K562 (cell line): ENCODE results near the gene C1QTNF5. TPM values are rescaled to one million over a fixed set of nuclear protein-coding genes. Genes with fewer than 3 reads are reported as not detected.
A peak's percentile ranks its signal among the peaks of the same experiment; 100 is the strongest.

Experiments
- ATAC-seq: fragments of 200-7000 bp; cut with Tn5 transposase; 3 replicates; pipeline ENCODE4 v1.9.1; 2020; ENCODE audit warnings: moderate library complexity
- BruUV-seq: library from RNA; stranded (reverse); fragments of 400-500 nt; replicated peaks from 2 replicates; lab custom pipeline; 2021; lab: Mats Ljungman, UMichigan
- CTCF ChIA-PET: fragments of 300-600 bp; formaldehyde crosslinking; extraction: SDS; loops from one replicate; lab custom pipeline; 2021; ENCODE audit warnings: low intra/inter-chr PET ratio; lab: Yijun Ruan, JAX
- POLR2A ChIA-PET: fragments of 300-600, 350-650 bp; sonication (Branson Sonifier 250); formaldehyde crosslinking; extraction: SDS; loops from one replicate; lab custom pipeline; 2021; ENCODE audit warnings: antibody characterized with exemption, inconsistent platforms; lab: Yijun Ruan, JAX
- DNase-seq, 4 experiments: peaks; one replicate each; pipeline versions ENCODE4 v3.0.0 to v3.0.0-alpha.2; 2011 to 2018; ENCODE audit warnings: low spot score in 3 of 4, mixed read lengths in 3 of 4; ENCODE audit errors: extremely low read depth in 1 of 4
- FAIRE-seq: peaks from 2 replicates; lab custom pipeline; 2011; peaks lifted over from hg19 to GRCh38; lab: Jason Lieb, UNC
- H2AFZ ChIP-seq: 2 replicates; pipeline ENCODE4 v1.6.0; 2011; ENCODE audit warnings: low read depth, low read length, control low read depth, inconsistent platforms
- H3K27ac ChIP-seq: fragments of 200-600 bp; 3 replicates; pipeline ENCODE4 v1.8.0; 2011; ENCODE audit warnings: low read depth, mild to moderate bottlenecking, control low read depth, inconsistent platforms, low read length, moderate library complexity, mixed read lengths; ENCODE audit errors: extremely low read depth
- H3K27me3 ChIP-seq, 2 experiments: fragments of 300-600 bp in 1 of 2; 2 replicates in 1 of 2; 3 replicates in 1 of 2; pipeline versions ENCODE4 v1.6.0 to v1.8.0; 2011; ENCODE audit warnings: inconsistent platforms in 2 of 2, low read length in 2 of 2, mild to moderate bottlenecking in 1 of 2, mixed read lengths in 1 of 2, moderate library complexity in 1 of 2; ENCODE audit not compliant: control insufficient read depth in 2 of 2, insufficient read depth in 2 of 2
- H3K36me3 ChIP-seq: fragments of 300-600 bp; 3 replicates; pipeline ENCODE4 v1.8.0; 2011; ENCODE audit warnings: mild to moderate bottlenecking, low read length, inconsistent platforms; ENCODE audit not compliant: control insufficient read depth, insufficient read depth
- H3K4me1 ChIP-seq, 2 experiments: fragments of 200-600 bp in 1 of 2; replicated peaks in 1 of 2; 2 replicates in 1 of 2; 3 replicates in 1 of 2; pipeline versions ENCODE4 v1.5.1 to v1.8.0; 2011; ENCODE audit warnings: inconsistent platforms in 2 of 2, low read length in 2 of 2, mild to moderate bottlenecking in 1 of 2, mixed read lengths in 1 of 2, moderate library complexity in 1 of 2; ENCODE audit not compliant: control insufficient read depth in 2 of 2, insufficient read depth in 2 of 2
- H3K4me2 ChIP-seq: 2 replicates; pipeline ENCODE4 v1.6.1; 2011; ENCODE audit warnings: low read length, control low read depth, inconsistent platforms, mixed read lengths; ENCODE audit not compliant: insufficient read depth
- H3K4me3 ChIP-seq: fragments of 200-600 bp; sonication (generic), shearing (Covaris generic); 2 replicates; pipeline ENCODE4 v1.5.1; 2016; ENCODE audit warnings: control low read depth, inconsistent platforms
- H3K79me2 ChIP-seq: fragments of 200-600 bp; 3 replicates; pipeline ENCODE4 v1.8.0; 2011; ENCODE audit warnings: low read length, inconsistent platforms; ENCODE audit not compliant: control insufficient read depth, insufficient read depth
- H3K9ac ChIP-seq, 2 experiments: 2 replicates each; pipeline versions ENCODE4 v1.6.0 to v1.6.1; 2011; ENCODE audit warnings: low read depth in 2 of 2, low read length in 2 of 2, control low read depth in 1 of 2, inconsistent platforms in 1 of 2, mild to moderate bottlenecking in 1 of 2, mixed read lengths in 1 of 2; ENCODE audit not compliant: insufficient read depth in 1 of 2
- H3K9me1 ChIP-seq: one replicate; pipeline ENCODE4 v1.6.0; 2011; ENCODE audit warnings: inconsistent platforms, mild to moderate bottlenecking, low read length, moderate library complexity; ENCODE audit not compliant: control insufficient read depth, insufficient read depth
- H3K9me3 ChIP-seq: replicated peaks from 2 replicates; pipeline ENCODE4 v1.5.1; 2011; ENCODE audit warnings: low read depth, low read length, inconsistent platforms; ENCODE audit not compliant: control insufficient read depth, insufficient read depth
- H4K20me1 ChIP-seq: replicated peaks from 2 replicates; pipeline ENCODE4 v1.6.1; 2011; ENCODE audit warnings: low read length, inconsistent platforms, mixed read lengths; ENCODE audit not compliant: control insufficient read depth, insufficient read depth
- BMI1 ChIP-seq: fragments of 150-350 bp; IDR thresholded peaks from 2 replicates; pipeline ENCODE4 v1.6.1; 2014; ENCODE audit warnings: low read length
- CC2D1A ChIP-seq: fragments of 450-650 bp; IDR thresholded peaks from 2 replicates; pipeline ENCODE4 v1.6.1; 2017; ENCODE audit warnings: mild to moderate bottlenecking
- DMBX1 ChIP-seq: fragments of 250-450 bp; sonication (Bioruptor Pico); IDR thresholded peaks from 2 replicates; pipeline ENCODE4 v1.8.0; 2022; ENCODE audit warnings: inconsistent platforms, mild to moderate bottlenecking, moderate library complexity, borderline replicate concordance
- ESRRA ChIP-seq: fragments of 450-650 bp; IDR thresholded peaks from 2 replicates; pipeline ENCODE4 v1.6.1; 2014; ENCODE audit warnings: low read depth, mild to moderate bottlenecking, moderate library complexity, borderline replicate concordance
- GATA2 ChIP-seq: sonication (generic); formaldehyde crosslinking; IDR thresholded peaks from 2 replicates; pipeline ENCODE4 v1.4.0; 2020; ENCODE audit warnings: mild to moderate bottlenecking, missing genetic modification reagents
- IFI16 ChIP-seq: fragments of 250-450 bp; sonication (Bioruptor Pico); IDR thresholded peaks from 2 replicates; pipeline ENCODE4 v2.1.2; 2022; ENCODE audit warnings: mild to moderate bottlenecking, inconsistent platforms
- MBD2 ChIP-seq: sonication (generic); IDR thresholded peaks from 2 replicates; pipeline ENCODE4 v1.6.1; 2016; ENCODE audit warnings: low read depth, borderline replicate concordance
- NCOA1 ChIP-seq: fragments of 450-650 bp; IDR thresholded peaks from 2 replicates; pipeline ENCODE4 v1.6.1; 2016; ENCODE audit warnings: low read depth
- POLR3A ChIP-seq: IDR thresholded peaks from 2 replicates; pipeline ENCODE4 v1.6.1; 2011; ENCODE audit warnings: borderline replicate concordance, mild to moderate bottlenecking, moderate library complexity; ENCODE audit not compliant: insufficient read length, insufficient read depth; ENCODE audit errors: extremely low read depth
- SFPQ ChIP-seq: fragments of 200-400 bp; formaldehyde crosslinking; IDR thresholded peaks from 2 replicates; pipeline ENCODE4 v1.6.1; 2017; ENCODE audit warnings: mild to moderate bottlenecking, low read depth, low read length, moderate library complexity
- TRIM24 ChIP-seq, 2 experiments: fragments of 450-650 bp; IDR thresholded peaks; 2 replicates each; pipeline ENCODE4 v1.6.1; 2016
- ZBTB5 ChIP-seq: fragments of 450-650 bp; IDR thresholded peaks from 2 replicates; pipeline ENCODE4 v1.6.1; 2017; ENCODE audit warnings: antibody characterized with exemption
- ZNF23 ChIP-seq: fragments of 250-450 bp; sonication (Bioruptor Pico); IDR thresholded peaks from 2 replicates; pipeline ENCODE4 v1.4.0; 2020; ENCODE audit warnings: mild to moderate bottlenecking
- ZNF280A ChIP-seq: fragments of 450-650 bp; IDR thresholded peaks from 2 replicates; pipeline ENCODE4 v1.6.1; 2018; ENCODE audit warnings: mild to moderate bottlenecking, low read depth; ENCODE audit not compliant: partially characterized antibody
- WGBS: fragments of 100-300 bp; shearing (Covaris generic); methylation state at CpG from one replicate; pipeline ENCODE4 v1.1.6; 2016; ENCODE audit warnings: low coverage, mixed read lengths; ENCODE audit not compliant: insufficient coverage; ENCODE audit errors: missing lambda C conversion rate; 5-methylcytosine and 5-hydroxymethylcytosine counted together
- in situ Hi-C: fragments of 300-500 bp; cut with MboI; formaldehyde crosslinking; loops from 4 replicates; pipeline ENCODE4 v1.15.0; 2018; ENCODE audit warnings: inconsistent platforms, mixed read lengths
- intact Hi-C: fragments of 100-400 bp; cut with micrococcal nuclease; formaldehyde crosslinking; loops from 2 replicates; pipeline ENCODE4 v1.14.2; 2022
- polyA plus RNA-seq, 8 experiments: library from polyadenylated mRNA; depleted of rRNA in 4 of 8; stranded (reverse) in 5 of 8; unstranded in 3 of 8; fragments of >200 nt; fragmentation: Nextera tagmentation in 2 of 8; fragmentation: Illumina TruSeq in 1 of 8; extraction: Ambion mirVana in 2 of 8; extraction: Trizol in 1 of 8; gene quantifications; 2 replicates each; pipeline versions ENCODE4 v1.2.1 to v1.2.3, GENCODE V29; 2011 to 2014; ENCODE audit warnings: inconsistent platforms in 1 of 8, missing spikeins in 1 of 8
- total RNA-seq, 7 experiments: library from RNA; depleted of rRNA in 6 of 7; stranded (reverse); fragments of >200 nt in 6 of 7; fragmentation: Illumina TruSeq in 2 of 7; extraction: Trizol in 2 of 7; gene quantifications; 2 replicates each; pipeline versions ENCODE4 v1.2.1 to v1.2.3, GENCODE V29; 2011 to 2021; ENCODE audit warnings: low replicate concordance in 1 of 7

C1QTNF5 gene
- total and polyA plus RNA-seq, 9 of the 15 experiments (the other 6 are each of a cell fraction or from before 2014, with no cell fraction given), result 0.07 to 0.76 (median 0.24) TPM; not detected in 1

GRCh38 chr11:119370486-119371046 is 29.9 kb upstream of the C1QTNF5 start:
- intact Hi-C loops (loop anchor here (5.0 kb wide), 1 partner anchor 33 kb away; no protein-coding TSS in a partner anchor), in situ Hi-C loops (no loop called here)
- BruUV-seq, result no TSS peak
- ChIA-PET POLR2A (interaction anchor here (0.5 to 2.4 kb wide), 5 partner anchors 9 to 38 kb away, joined by 3 to 5 read pairs (median 3); no protein-coding TSS in a partner anchor), CTCF (interaction anchor here (5.9 kb wide), 1 partner anchor 14 kb away, joined by 41 read pairs; no protein-coding TSS in a partner anchor)
- no peak overlapping the region for H3K4me3 ChIP-seq
- no peaks in the 10 kb centered on the region for H3K9me1 ChIP-seq
- peaks cover 3% of the 10 kb centered on the region; the same call in 1 of the 3 replicates for H3K79me2 ChIP-seq
- WGBS, result 25% methylated on average over 8 of the region's 8 CpGs
- H3K27me3 ChIP-seq, result no peaks in the 10 kb centered on the region
- DNase-seq, result peak in 1 of 4 experiments; percentile 54
- peaks cover 18% of the 10 kb centered on the region; the same call in 1 of the 3 replicates for H3K36me3 ChIP-seq
- 0 out of 2 replicates have a peak overlapping the region, but pooled peaks have one; percentile 6 for H3K4me2 ChIP-seq
- H3K27ac ChIP-seq, result peak overlapping the region; percentile 7
- H3K9me3 ChIP-seq, result no peaks in the 10 kb centered on the region
- H4K20me1 ChIP-seq, result peaks cover 5% of the 10 kb centered on the region; the same call in 1 of the 2 replicates
- H2AFZ ChIP-seq, result 0 out of 2 replicates have a peak overlapping the region, but pooled peaks have one; percentile 17
- no peak for ATAC-seq
- H3K9ac ChIP-seq, result peak overlapping the region in 1 of 2 experiments; percentile 79; a peak in 3 of 4 replicates
- peaks cover 56 to 63% of the 10 kb centered on the region in 2 experiments for H3K4me1 ChIP-seq
- peak; percentile 67 for FAIRE-seq
- no peak for TF ChIP-seq POLR3A
- no peak for TF ChIP-seq ZBTB5
- no peak for TF ChIP-seq MBD2
- TF ChIP-seq TRIM24 (IDR thresholded peaks at IDR 0.05), result no peak
- TF ChIP-seq DMBX1 (CRISPR knock-in tag), result no peak
- no peak for TF ChIP-seq ZNF280A
- TF ChIP-seq IFI16 (CRISPR knock-in tag), result no peak
- no peak for TF ChIP-seq BMI1
- TF ChIP-seq ZNF23 (CRISPR knock-in tag), result no peak
- TF ChIP-seq SFPQ, result no peak
- no peak for TF ChIP-seq NCOA1
- TF ChIP-seq CC2D1A, result no peak
- no peak for TF ChIP-seq GATA2
- peak; percentile 87 for TF ChIP-seq ESRRA
